MM.1S (cell line): ENCODE data around the gene TMEM121.
A peak's percentile ranks its signal among the peaks of the same experiment; 100 is the strongest.

ENCODE experiments used
- CTCF ChIP-seq: fragments of 300-600 bp; sonication (generic); IDR thresholded peaks from 2 replicates; pipeline ENCODE4 v1.5.1; 2016; ENCODE audit warnings: antibody characterized with exemption, low read length, mixed read lengths
- EZH2 ChIP-seq: fragments of 300-600 bp; sonication (generic); optimal IDR thresholded peaks from 2 replicates; pipeline ENCODE3; 2017; ENCODE audit warnings: low read depth, mild to moderate bottlenecking, antibody characterized with exemption, low read length, mixed read lengths

- peak; percentile 70 for TF ChIP-seq CTCF
- no peak for TF ChIP-seq EZH2
Observed at GRCh38 chr14:105527826-105528585, 1.6 kb downstream of the TMEM121 start.
